ENCODE measurements around the gene CPO.

- TF ChIP-seq CTCF (IDR thresholded peaks at IDR 0.05) (no peak), ZFX (IDR thresholded peaks at IDR 0.05; ENCODE audit: borderline replicate concordance) (no peak)
These were observed 48.5 kb downstream of the CPO start for GRCh38 chr2:206987810-206988209.

Data from 22Rv1 (cell line).